ENCODE measurements around the gene IFIT1.

DNA sequence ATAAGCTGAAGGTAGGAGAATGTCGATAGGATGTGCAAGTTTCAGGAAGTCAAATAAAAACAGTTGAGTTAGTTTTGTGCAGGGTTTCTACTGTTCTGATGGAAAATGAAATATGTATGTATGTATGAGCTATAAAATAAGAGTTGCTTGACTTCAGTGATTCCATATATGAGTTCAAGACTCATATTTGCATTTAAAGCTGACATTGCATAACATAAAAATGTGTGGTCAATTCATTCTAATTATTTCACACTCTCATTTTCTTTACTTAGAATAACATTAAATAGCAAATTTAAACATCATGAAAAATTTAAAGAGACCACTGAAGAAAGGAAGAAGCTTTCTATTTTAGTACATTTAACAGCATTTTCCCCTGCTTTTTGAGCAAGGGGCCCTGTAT, 59.8 kb downstream of the IFIT1 start:
- TF ChIP-seq CTCF (IDR thresholded peaks at IDR 0.05) (no peak), POLR2A (IDR thresholded peaks at IDR 0.05) (no peak)
